GM18519 (cell line): Measurements from ENCODE around the gene CRYBG3.

ENCODE experiments used
- ATAC-seq: cut with Tn5 transposase; IDR thresholded peaks from one replicate; pipeline ENCODE4 v1.9.1; 2021; ENCODE audit warnings: mild to moderate bottlenecking, moderate library complexity; ENCODE audit not compliant: unreplicated experiment, low FRiP score

CRYBG3 gene

DNA sequence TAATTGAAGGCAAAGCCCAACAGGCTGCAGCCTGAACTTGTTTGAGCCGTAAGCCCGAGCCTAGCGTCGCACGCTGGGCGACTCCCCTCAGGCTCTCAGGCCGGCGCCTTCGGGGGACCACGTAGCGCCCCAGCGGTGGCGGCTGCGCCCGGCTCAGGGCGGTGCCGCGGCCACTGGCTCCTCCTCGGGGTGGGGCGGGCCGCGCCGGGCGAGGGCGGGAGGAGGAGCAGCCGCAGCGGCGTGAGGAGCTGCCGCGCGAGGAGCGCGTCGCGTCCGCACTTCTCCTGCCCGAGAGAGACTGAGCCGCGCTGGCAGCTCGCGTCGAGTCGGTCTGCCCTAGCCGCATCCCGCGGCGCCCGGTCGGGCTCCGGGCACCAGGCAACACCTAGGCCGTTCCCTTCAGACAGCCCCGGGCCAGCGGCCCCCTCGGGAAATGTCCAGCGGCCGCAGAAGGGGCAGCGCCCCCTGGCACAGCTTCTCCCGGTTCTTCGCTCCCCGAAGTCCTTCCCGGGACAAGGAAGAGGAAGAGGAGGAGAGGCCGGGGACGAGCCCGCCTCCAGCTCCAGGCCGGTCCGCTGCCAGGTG, at the start of gene CRYBG3:
TSS of gene CRYBG3 (plus strand) at position 238 of the 585 bp plus-strand sequence. CDS start at position 434, 196 bp downstream.
- ATAC-seq = peak; percentile 98

- ATAC-seq = no peak
These were observed 48.9 kb upstream of the CRYBG3 start for GRCh38 chr3:97772926-97773325.

DNA sequence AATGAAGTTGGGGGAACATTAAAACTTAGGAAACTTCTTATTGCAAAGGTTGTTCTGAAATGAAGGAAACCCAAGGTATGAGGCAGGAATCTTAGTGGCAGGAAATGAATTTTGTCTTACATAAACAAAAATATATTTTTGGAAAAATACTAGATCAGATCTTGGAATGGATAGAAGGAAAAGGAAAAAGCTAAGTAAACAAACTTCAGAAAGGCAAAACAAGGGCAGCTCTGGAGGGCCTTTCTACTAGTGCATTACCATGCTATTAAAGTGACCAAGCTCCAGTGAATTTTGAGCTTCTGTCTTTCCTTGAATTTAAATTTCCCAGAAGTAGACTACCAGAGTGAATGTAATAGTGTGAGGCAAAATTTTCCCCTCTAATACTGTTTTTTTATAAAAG, 43.7 kb upstream of the CRYBG3 start:
- no peak for ATAC-seq

GRCh38 chr3:97793420-97794019, 28.3 kb upstream of the CRYBG3 start:
- peak; percentile 80 for ATAC-seq

DNA sequence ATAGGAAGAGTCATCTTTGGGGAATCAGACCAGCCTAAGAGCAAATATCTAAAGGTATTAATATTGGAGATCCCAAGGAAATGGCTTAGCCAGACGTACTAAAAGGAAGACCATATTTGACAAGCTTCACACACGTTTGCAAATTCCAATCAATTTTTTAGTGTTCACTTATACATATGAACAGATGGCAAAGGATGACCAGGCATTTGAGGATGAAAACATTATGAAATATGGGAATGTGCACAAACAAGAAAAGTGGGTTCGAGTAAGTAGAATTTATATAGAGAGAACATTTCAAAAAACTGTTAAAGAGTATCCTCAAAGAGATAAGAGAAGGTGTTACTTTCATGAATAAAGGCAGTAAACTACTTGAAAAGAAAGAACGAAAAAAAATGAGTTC, 25.9 kb upstream of the CRYBG3 start:
- no peak for ATAC-seq

DNA sequence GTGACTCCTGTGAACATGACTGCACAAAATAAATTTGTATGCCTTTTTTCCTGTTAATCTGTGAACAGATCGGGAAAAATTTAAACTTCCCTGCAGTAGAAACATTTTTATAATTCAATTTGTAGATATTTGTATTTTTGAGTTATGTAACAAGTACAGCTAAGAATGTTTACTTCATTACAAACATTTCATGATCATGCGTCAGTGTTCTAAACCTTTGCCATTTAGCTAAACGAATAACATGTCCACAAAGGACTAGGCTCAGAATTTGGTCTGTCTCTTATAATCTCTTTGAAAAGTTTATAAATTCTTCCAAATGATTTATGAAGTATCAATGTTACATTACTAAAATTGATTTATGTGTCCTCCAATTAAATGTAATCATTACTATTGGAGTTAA, 17.3 kb upstream of the CRYBG3 start:
- ATAC-seq = no peak

DNA sequence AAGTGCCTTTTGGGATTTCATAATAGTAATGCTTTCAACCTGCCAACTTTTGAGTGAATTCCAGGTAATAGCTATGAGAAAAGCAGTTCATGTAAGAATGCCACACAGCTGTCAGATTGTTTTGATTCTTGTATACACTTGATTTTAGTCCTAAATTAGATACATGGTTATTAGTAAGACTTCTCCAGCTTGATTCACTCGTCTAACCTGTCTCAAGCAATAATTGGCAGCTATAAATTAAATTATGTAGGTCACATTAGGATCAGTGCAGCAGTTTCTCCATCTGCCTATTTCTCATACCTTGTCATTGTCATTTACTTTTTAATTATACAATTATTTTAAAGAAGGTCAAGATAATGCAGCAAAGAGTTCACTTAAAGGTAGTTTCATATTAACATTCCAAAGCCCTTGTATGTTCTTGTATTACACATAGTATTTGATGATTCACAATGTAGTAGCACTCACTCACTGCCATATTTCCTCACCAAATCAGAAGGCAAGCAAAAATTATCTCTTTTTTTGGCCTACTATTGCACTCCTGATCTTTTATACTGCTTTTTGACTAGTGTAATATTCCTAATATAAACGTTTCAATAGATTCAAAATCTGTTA, 10.9 kb upstream of the CRYBG3 start:
- ATAC-seq = no peak

- peak; percentile 43 for ATAC-seq
These were observed 6.5 kb upstream of the CRYBG3 start for GRCh38 chr3:97815149-97815917.

DNA sequence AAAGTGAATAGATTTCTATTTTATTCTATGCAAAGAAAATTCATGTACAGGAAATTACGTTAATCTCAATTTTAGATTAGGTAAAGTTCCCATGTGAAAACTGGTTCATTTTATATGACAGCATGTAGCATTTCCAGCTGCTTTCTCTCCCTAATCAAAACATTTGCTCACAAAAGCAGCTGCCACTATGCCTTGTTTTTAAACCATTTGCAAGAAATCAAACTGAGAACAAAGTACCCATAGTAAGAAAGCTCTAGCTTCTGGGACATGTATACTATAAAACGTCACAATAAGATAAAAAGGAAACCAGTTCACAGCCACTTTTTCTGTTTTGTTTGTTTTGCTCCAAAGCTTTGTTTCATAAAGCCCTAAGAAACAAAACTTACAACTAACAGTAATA, 5.0 kb upstream of the CRYBG3 start:
- ATAC-seq = no peak

GRCh38 chr3:97817965-97818364, 3.8 kb upstream of the CRYBG3 start:
- ATAC-seq = no peak

GRCh38 chr3:97820780-97821179, 1.0 kb upstream of the CRYBG3 start:
- ATAC-seq = no peak

DNA sequence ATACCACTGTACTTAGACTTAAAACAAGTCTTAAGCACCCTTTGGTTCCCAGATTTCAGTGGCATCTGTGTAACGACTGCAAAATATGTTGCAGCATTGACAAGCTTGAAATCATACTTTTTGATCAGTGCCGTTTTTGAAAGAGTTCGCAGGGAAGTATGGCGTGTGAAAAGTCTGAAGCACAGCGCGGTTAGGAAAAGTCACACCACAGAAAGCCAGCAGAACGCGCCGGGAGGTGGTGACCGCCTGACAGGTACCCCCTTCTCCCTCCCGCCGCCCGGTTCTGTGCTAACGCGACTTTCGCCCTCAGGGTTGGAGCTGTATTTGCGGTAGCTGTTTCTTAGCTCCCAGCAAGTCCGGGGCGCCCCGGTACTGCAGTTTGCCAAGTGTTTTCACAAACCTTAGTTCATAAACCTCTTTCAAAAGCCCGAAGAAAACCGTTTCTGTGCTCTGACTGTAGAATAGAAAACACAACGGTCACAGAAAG, 481 bp upstream of the CRYBG3 start:
- peak; percentile 35 for ATAC-seq

- no peak for ATAC-seq
These were observed 556 bp downstream of the CRYBG3 start for GRCh38 chr3:97822359-97822775.

GRCh38 chr3:97823046-97824004, 1.5 kb downstream of the CRYBG3 start:
- no peak for ATAC-seq

- no peak for ATAC-seq
These were observed 3.3 kb downstream of the CRYBG3 start for GRCh38 chr3:97825101-97825500.

DNA sequence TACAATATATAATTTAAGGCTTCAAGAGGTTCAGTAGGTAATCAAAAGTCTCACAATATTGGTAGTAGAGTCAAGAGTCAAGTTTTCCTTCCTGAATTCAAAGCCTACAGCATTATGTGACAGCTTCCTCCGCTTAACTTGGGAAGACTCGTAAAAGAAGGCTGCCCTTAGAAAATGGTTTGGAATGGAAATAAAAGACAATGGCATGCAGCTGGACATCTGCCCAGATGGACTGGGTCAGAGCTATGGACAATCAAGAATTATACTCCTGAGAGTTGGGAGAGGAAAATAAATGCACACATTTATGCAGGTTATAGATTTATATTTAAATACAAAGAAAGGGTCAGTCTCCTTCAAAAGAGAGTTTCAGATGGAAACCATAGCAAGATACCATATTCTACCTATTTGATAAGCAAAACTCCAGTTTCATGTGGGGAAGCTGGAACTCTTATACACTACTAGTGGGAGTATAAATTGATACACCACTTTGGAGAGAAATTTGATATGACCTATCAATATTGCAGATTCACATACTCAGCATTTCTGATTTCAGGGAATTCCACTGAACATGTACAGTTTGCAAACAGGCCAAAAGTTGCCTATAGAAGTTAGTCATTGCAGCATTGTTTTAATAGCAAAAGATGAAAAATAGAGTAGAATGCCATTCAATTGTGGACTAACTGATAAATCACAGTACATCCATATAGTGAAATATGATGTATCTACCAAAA, 6.1 kb downstream of the CRYBG3 start:
- no peak for ATAC-seq

DNA sequence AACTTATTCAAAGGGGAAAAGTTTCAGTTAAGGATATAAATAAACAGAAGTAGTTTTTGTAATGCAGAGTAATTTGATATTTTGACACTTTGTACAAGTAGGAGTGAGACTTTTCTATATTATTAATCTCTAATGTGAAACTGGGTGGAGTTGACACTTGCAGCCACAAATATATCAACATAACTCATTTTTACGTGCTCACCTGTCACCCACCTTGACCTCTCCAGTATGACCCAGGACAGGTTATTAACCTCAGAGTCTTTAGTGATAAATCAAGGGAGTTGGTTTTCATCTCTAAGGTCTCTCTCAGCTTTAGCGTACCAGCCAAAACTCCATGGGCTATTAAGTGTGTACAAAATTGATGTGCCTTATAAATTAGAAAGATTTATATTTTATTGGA, 7.4 kb downstream of the CRYBG3 start:
- no peak for ATAC-seq

DNA sequence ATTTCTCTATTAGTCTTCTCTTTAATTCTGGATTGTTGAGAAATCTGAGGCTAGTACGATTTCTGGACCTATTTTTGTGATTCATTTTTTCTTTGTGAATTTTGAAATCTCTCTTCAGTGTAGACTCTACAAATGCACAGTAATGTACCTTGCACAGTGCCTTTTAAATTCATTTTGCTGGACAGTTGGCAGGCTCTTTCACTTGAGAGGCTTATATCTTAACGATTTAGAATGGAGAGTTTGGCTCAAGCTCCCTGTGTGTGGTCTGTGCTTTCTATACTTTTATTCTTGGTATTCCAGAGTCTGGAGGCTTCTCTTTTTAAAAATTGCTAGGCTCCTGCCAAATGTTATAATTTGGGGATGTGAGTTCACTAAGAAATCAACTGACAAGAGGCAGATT, 8.8 kb downstream of the CRYBG3 start:
- ATAC-seq = no peak

- ATAC-seq = no peak
These were observed 9.3 kb downstream of the CRYBG3 start for GRCh38 chr3:97831140-97831539.
